ENCODE results near the gene RPH3AL. TPM values are rescaled to one million over a fixed set of nuclear protein-coding genes. Genes with fewer than 3 reads are reported as not detected.

RPH3AL gene
- total and polyA plus RNA-seq, 7 donors: 3.7 to 18.5 (median 9.7) TPM

DNA sequence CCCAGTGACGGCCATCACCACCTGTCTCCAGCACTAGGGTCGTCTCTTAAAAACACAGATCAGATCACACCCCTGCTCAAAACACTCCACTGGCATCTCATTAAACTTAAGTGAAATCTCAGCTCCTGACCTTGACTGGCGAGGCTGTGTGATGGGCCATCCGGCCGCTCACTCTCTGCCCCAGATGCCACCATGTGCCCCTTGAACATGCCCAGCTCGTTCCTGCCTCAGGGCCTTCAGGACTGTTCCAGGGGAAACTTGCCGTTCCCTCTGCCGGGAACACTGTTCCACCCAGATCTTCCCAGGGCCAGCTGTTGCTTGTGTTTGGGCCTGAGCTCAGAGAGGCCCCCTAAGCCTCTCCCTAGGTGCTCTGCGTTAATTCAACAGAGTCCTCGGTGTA, 39.4 kb downstream of the RPH3AL start:
- H3K9me3 ChIP-seq: no peaks in the 10 kb centered on the region
- no peak for ATAC-seq
- no peak overlapping the region for H3K4me3 ChIP-seq

GRCh38 chr17:312476-313148, 40.0 kb downstream of the RPH3AL start:
- no peaks in the 10 kb centered on the region for H3K36me3 ChIP-seq (ENCODE audit: insufficient read depth in 1 of 2, low read depth in 1 of 2)
- no peaks in the 10 kb centered on the region for H3K27me3 ChIP-seq (ENCODE audit: insufficient read depth in 3 of 3, low read length in 2 of 3)
- intact Hi-C loops (cut with DNase I): no loop called here
- TF ChIP-seq CTCF (IDR thresholded peaks at IDR 0.05): no peak
- H3K4me3 ChIP-seq: no peak overlapping the region
- no peak for ATAC-seq
- no peaks in the 10 kb centered on the region for H3K4me1 ChIP-seq
- H3K27ac ChIP-seq: no peak overlapping the region
- WGBS, 3 donors: 78 to 81% (median 79%) methylated on average over 18 of the region's 18 CpGs
- no peaks in the 10 kb centered on the region for H3K9me3 ChIP-seq
- DNase-seq: peak in 1 of 2 donors; percentile 48

More for the DNA sequence above, 39.4 kb downstream of the RPH3AL start:
- H3K27ac ChIP-seq: no peak overlapping the region
- no peak for TF ChIP-seq CTCF (IDR thresholded peaks at IDR 0.05)
- intact Hi-C loops (cut with DNase I): no loop called here
- DNase-seq: peak in 1 of 2 donors; percentile 14
- no peaks in the 10 kb centered on the region for H3K27me3 ChIP-seq (ENCODE audit: insufficient read depth in 3 of 3, low read length in 2 of 3)
- peaks cover 0 to 2% of the 10 kb centered on the region in 2 donors for H3K36me3 ChIP-seq (ENCODE audit: insufficient read depth in 1 of 2, low read depth in 1 of 2)
- WGBS, 3 donors: 82 to 84% (median 84%) methylated on average over 10 of the region's 10 CpGs
- no peaks in the 10 kb centered on the region for H3K4me1 ChIP-seq

DNA sequence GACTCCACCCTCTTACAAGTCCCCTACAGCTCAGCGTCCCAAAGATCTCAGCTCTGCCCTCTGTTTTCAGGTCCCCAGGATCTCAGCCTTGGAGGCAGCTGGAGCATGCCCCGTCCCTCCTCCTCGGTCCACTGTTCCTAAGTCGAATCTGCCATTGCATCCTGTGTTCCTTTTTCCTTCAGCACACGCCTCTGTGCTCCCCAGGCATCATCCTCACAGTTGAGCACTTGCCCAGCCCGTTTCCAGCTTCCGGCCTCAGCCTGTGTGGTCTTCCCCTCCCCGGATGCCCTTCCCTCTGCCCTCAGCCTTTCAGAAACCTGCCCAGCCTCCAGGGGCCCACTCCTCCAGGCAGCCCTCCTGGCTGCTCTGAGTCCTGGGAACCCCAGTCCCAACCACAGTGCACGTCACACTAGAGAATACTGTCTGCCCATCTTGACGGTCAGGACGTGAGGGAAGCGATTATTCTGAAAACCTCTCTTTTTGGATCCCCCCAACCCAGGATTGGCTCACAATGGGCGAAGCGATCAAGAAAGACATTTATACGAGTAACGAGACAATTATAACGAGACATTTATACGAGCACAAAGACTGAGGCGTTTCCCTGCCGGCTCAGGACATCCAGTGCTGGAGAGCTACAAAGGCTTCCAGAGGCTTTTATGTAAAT, 41.4 kb downstream of the RPH3AL start:
- intact Hi-C loops (cut with DNase I): no loop called here
- Histone ChIP-seq H3K27ac (no peak overlapping the region), H3K27me3 (ENCODE audit: insufficient read depth in 3 of 3, low read length in 2 of 3) (no peaks in the 10 kb centered on the region), H3K4me1 (no peaks in the 10 kb centered on the region), H3K36me3 (ENCODE audit: insufficient read depth in 1 of 2, low read depth in 1 of 2) (no peaks in the 10 kb centered on the region), H3K9me3 (no peaks in the 10 kb centered on the region), H3K4me3 (no peak overlapping the region)
- TF ChIP-seq CTCF (IDR thresholded peaks at IDR 0.05): no peak
- ATAC-seq (no peak), DNase-seq (peak in 1 of 2 donors; percentile 22)
- 75 to 83% (median 83%) methylated on average over 20 of the region's 20 CpGs for WGBS, 3 donors

DNA sequence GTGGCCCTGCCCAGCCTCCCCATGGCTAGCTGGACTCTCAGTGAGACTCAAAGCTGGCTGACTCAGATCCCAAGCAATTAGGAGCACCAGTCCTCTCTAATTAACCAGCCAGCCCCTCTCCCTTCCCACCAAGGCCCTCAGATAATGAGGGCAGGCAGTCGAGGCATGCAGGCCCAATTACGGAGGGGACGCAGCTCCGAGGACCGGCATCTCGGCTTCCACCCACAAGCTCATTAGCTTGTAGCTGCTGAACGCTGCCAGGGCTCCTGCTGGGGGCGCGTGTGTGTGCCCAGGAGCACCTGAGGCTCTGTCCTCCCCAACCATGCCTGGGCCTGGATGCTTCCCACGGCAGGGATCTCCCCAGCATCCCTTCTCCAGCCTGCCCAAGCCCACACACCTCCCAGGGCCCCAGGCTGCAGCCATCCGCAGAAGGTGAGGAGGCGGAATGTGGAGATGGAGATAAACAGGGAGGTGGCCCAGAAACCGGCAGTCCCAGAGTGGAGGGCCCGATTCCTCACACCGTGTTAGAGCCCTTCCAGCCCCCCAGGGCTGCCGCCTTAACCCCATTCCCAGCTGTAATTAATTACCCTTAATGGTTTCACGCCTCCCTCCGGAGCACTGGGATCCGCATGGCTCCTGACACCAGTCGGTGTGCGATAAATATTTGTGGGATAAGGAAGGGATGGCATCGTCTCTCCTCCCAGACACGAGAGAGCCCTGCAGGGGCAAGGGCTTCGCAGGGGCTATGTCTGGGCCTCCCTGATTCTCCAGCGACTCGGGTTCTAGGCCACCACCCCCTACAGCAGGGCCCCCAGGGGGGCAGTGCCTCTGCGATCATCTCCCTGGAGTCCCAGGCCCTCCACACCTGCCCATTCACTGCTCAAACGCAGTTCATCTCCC, 42.2 kb downstream of the RPH3AL start:
- no peaks in the 10 kb centered on the region for H3K9me3 ChIP-seq
- H3K36me3 ChIP-seq (ENCODE audit: insufficient read depth in 1 of 2, low read depth in 1 of 2): no peaks in the 10 kb centered on the region
- WGBS, 3 donors: 83 to 86% (median 84%) methylated on average over 28 of the region's 28 CpGs
- no peak for ATAC-seq
- no peaks in the 10 kb centered on the region for H3K27me3 ChIP-seq (ENCODE audit: insufficient read depth in 3 of 3, low read length in 2 of 3)
- DNase-seq: peak in 1 of 2 donors; percentile 40
- intact Hi-C loops (cut with DNase I): no loop called here
- H3K4me1 ChIP-seq: no peaks in the 10 kb centered on the region
- no peak overlapping the region for H3K27ac ChIP-seq
- no peak for TF ChIP-seq CTCF (IDR thresholded peaks at IDR 0.05)
- H3K4me3 ChIP-seq: no peak overlapping the region

All from psoas muscle (tissue), 8 donors.